A549 (cell line): ENCODE measurements around the gene MAGEE1. TPM values are rescaled to one million over a fixed set of nuclear protein-coding genes. Genes with fewer than 3 reads are reported as not detected.
A peak's percentile ranks its signal among the peaks of the same experiment; 100 is the strongest.

Source experiments
- ATAC-seq, 2 experiments: fragments of 200-7000 bp in 1 of 2; fragments of >200 bp in 1 of 2; cut with Nextera tagmentation in 1 of 2; cut with Tn5 transposase in 1 of 2; 3 replicates each; pipeline versions ENCODE4 v1.8.0 to v1.9.1; 2018 to 2020; ENCODE audit warnings: mild to moderate bottlenecking in 1 of 2, moderate library complexity in 1 of 2
- CTCF ChIA-PET: fragments of 300-600 bp; sonication (Branson Sonifier 250); formaldehyde crosslinking; extraction: SDS; loops from one replicate; lab custom pipeline; 2021; ENCODE audit warnings: antibody characterized with exemption, inconsistent platforms; lab: Yijun Ruan, JAX
- POLR2A ChIA-PET: fragments of 350-600 bp; formaldehyde crosslinking; extraction: SDS; loops from one replicate; lab custom pipeline; 2021; ENCODE audit warnings: antibody characterized with exemption, inconsistent platforms; lab: Yijun Ruan, JAX
- DNase-seq, 2 experiments: peaks; one replicate each; pipeline versions ENCODE4 v3.0.0 to v3.0.0-alpha.2; 2011 to 2016; ENCODE audit warnings: low read depth in 1 of 2, low spot score in 1 of 2
- FAIRE-seq: peaks from 2 replicates; lab custom pipeline; 2011; peaks lifted over from hg19 to GRCh38; lab: Jason Lieb, UNC
- H3K27ac ChIP-seq, 2 experiments: fragments of >200 bp; sonication (Bioruptor Twin); formaldehyde crosslinking; 3 replicates each; pipeline ENCODE4 v1.5.1; 2016 to 2017
- H3K4me1 ChIP-seq: fragments of >200 bp; sonication (Bioruptor Twin); formaldehyde crosslinking; 3 replicates; pipeline ENCODE4 v1.6.1; 2016
- H3K4me2 ChIP-seq: fragments of >200 bp; sonication (Bioruptor Twin); formaldehyde crosslinking; 3 replicates; pipeline ENCODE4 v1.6.1; 2016
- H3K4me3 ChIP-seq: fragments of >200 bp; sonication (Bioruptor Twin); formaldehyde crosslinking; 3 replicates; pipeline ENCODE4 v1.5.1; 2016
- H3K9me3 ChIP-seq: fragments of >200 bp; sonication (Bioruptor Twin); formaldehyde crosslinking; 3 replicates; pipeline ENCODE4 v1.6.1; 2016
- ATOH8 ChIP-seq: fragments of 250-450 bp; sonication (Bioruptor Pico); IDR thresholded peaks from 2 replicates; pipeline ENCODE4 v1.5.0; 2020; ENCODE audit warnings: low read depth, mild to moderate bottlenecking, moderate library complexity
- CBX8 ChIP-seq: fragments of 200-600 bp; sonication (generic); IDR thresholded peaks from 2 replicates; pipeline ENCODE4 v1.6.1; 2016
- CEBPB ChIP-seq, 2 experiments: fragments of >200 bp in 1 of 2; sonication (Bioruptor Twin) in 1 of 2; formaldehyde crosslinking in 1 of 2; IDR thresholded peaks; 2 replicates each; pipeline ENCODE4 v1.6.1; 2012 to 2016
- CHD4 ChIP-seq: fragments of 200-600 bp; sonication (generic); IDR thresholded peaks from 2 replicates; pipeline ENCODE4 v1.6.1; 2016; ENCODE audit warnings: antibody characterized with exemption, mild to moderate bottlenecking, borderline replicate concordance
- CTCF ChIP-seq: fragments of >200 bp; sonication (Bioruptor Twin); formaldehyde crosslinking; IDR thresholded peaks from 3 replicates; pipeline ENCODE4 v1.5.1; 2016
- E2F6 ChIP-seq: IDR thresholded peaks from 2 replicates; pipeline ENCODE4 v1.6.1; 2012; ENCODE audit warnings: low read depth, borderline replicate concordance
- ELK1 ChIP-seq: fragments of 150-350 bp; IDR thresholded peaks from 2 replicates; pipeline ENCODE4 v1.6.1; 2014; ENCODE audit warnings: low read depth, mild to moderate bottlenecking, low read length
- FOSB ChIP-seq: fragments of 250-450 bp; sonication (Bioruptor Pico); IDR thresholded peaks from 2 replicates; pipeline ENCODE4 v1.5.0; 2020; ENCODE audit warnings: mild to moderate bottlenecking, moderate library complexity
- HES2 ChIP-seq: fragments of >200 bp; sonication (Bioruptor Twin); formaldehyde crosslinking; IDR thresholded peaks from 2 replicates; pipeline ENCODE4 v1.6.1; 2016
- HEYL ChIP-seq: fragments of 250-450 bp; sonication (Bioruptor Pico); IDR thresholded peaks from 2 replicates; pipeline ENCODE4 v1.8.0; 2021; ENCODE audit warnings: mild to moderate bottlenecking, moderate library complexity
- HMGXB4 ChIP-seq: fragments of 250-450 bp; sonication (Bioruptor Pico); IDR thresholded peaks from 2 replicates; pipeline ENCODE4 v1.5.0; 2021; ENCODE audit warnings: mild to moderate bottlenecking, moderate library complexity, borderline replicate concordance
- JUN ChIP-seq, 2 experiments: fragments of >200 bp; sonication (Bioruptor Twin); formaldehyde crosslinking; IDR thresholded peaks; 2 replicates in 1 of 2; 3 replicates in 1 of 2; pipeline ENCODE4 v1.6.1; 2016 to 2017
- JUNB ChIP-seq: fragments of >200 bp; sonication (Bioruptor Twin); formaldehyde crosslinking; IDR thresholded peaks from 2 replicates; pipeline ENCODE4 v1.6.1; 2016
- MAFK ChIP-seq: fragments of 450-650 bp; IDR thresholded peaks from 2 replicates; pipeline ENCODE4 v1.6.1; 2014; ENCODE audit not compliant: partially characterized antibody
- MAZ ChIP-seq: fragments of 150-350 bp; IDR thresholded peaks from 2 replicates; pipeline ENCODE4 v1.6.1; 2014; ENCODE audit warnings: antibody characterized with exemption, low read depth, low read length, borderline replicate concordance
- NPAS2 ChIP-seq: fragments of 250-450 bp; sonication (Bioruptor Pico); IDR thresholded peaks from 2 replicates; pipeline ENCODE4 v1.8.0; 2022; ENCODE audit warnings: mild to moderate bottlenecking, moderate library complexity, borderline replicate concordance
- NR3C1 ChIP-seq: fragments of >200 bp; sonication (Bioruptor Twin); formaldehyde crosslinking; IDR thresholded peaks from 3 replicates; pipeline ENCODE4 v1.6.1; 2017
- PBX3 ChIP-seq: IDR thresholded peaks from 2 replicates; pipeline ENCODE4 v1.6.1; 2012
- PHF8 ChIP-seq: fragments of 200-600 bp; sonication (generic); IDR thresholded peaks from 2 replicates; pipeline ENCODE4 v1.6.1; 2016; ENCODE audit warnings: low read depth, mild to moderate bottlenecking, antibody characterized with exemption, moderate library complexity, borderline replicate concordance
- POLR2A ChIP-seq: IDR thresholded peaks from 2 replicates; pipeline ENCODE4 v1.6.1; 2012; ENCODE audit warnings: mild to moderate bottlenecking, low read length
- RFX5 ChIP-seq: fragments of 450-650 bp; IDR thresholded peaks from 2 replicates; pipeline ENCODE4 v1.7.1; 2014; ENCODE audit warnings: antibody characterized with exemption, mild to moderate bottlenecking, moderate library complexity
- ZNF302 ChIP-seq: fragments of 250-450 bp; sonication (Bioruptor Pico); IDR thresholded peaks from 2 replicates; pipeline ENCODE4 v1.9.0; 2021; ENCODE audit warnings: inconsistent platforms, mild to moderate bottlenecking, moderate library complexity
- WGBS: methylation state at CpG from one replicate; pipeline ENCODE4 v1.1.6; 2017; ENCODE audit errors: missing lambda C conversion rate; 5-methylcytosine and 5-hydroxymethylcytosine counted together
- polyA plus RNA-seq, 4 experiments: library from polyadenylated mRNA; depleted of rRNA in 3 of 4; stranded (reverse); fragments of >200 nt; fragmentation: RNase III in 1 of 4; extraction: RNeasy Plus Mini Kit Qiagen cat#74134 plus additional on column Dnase treatment in 1 of 4; gene quantifications; 2 replicates in 3 of 4; 3 replicates in 1 of 4; pipeline ENCODE4 v1.2.3, GENCODE V29; 2011 to 2017

MAGEE1 gene
- polyA plus RNA-seq, 2 of the 4 experiments (the other 2 are of a cell fraction), result 0.87 to 5.4 TPM

GRCh38 chrX:76407795-76408194 is 19.7 kb upstream of the MAGEE1 start (continued):
- TF ChIP-seq PBX3 (no peak), RFX5 (no peak)

GRCh38 chrX:76420237-76420636 is 7.3 kb upstream of the MAGEE1 start:
- Histone ChIP-seq H3K4me1 (no peaks in the 10 kb centered on the region), H3K4me3 (no peak overlapping the region), H3K9me3 (no peaks in the 10 kb centered on the region), H3K4me2 (no peak overlapping the region), H3K27ac (no peak overlapping the region)
- ATAC-seq (peak in 1 of 2 experiments; percentile 66; a peak in 4 of 6 replicates), DNase-seq (no peak), FAIRE-seq (no peak)
- POLR2A ChIA-PET, result no interaction called here
- CTCF ChIA-PET, result no interaction called here
- WGBS, result 5% methylated on average over 1 of the region's 1 CpG
- TF ChIP-seq CBX8 (no peak), CTCF (0 out of 3 replicates have a peak, but pooled peaks have one; percentile 10)

GRCh38 chrX:76428243-76429130 is 977 bp downstream of the MAGEE1 start:
- WGBS, result 100% methylated on average over 1 of the region's 60 CpGs
- Histone ChIP-seq H3K27ac (peak overlapping the region; percentile 61 to 85), H3K4me1 (no peaks in the 10 kb centered on the region), H3K4me3 (peak overlapping the region; percentile 75), H3K9me3 (no peaks in the 10 kb centered on the region), H3K4me2 (peak overlapping the region; percentile 91)
- peak in 1 of 2 experiments; percentile 66; a peak in 5 of 6 replicates for ATAC-seq
- DNase-seq, result no peak
- ChIA-PET CTCF (no interaction called here), POLR2A (no interaction called here)
- FAIRE-seq, result no peak
- TF ChIP-seq MAFK (no peak), CEBPB (IDR thresholded peaks at IDR 0.05) (no peak), NR3C1 (no peak), JUN (IDR thresholded peaks at IDR 0.05) (no peak), JUNB (no peak), HMGXB4 (CRISPR knock-in tag) (no peak), HEYL (CRISPR knock-in tag) (no peak), FOSB (CRISPR knock-in tag) (no peak)

GRCh38 chrX:76433219-76433618 is 5.7 kb downstream of the MAGEE1 start:
- TF ChIP-seq ZNF302 (CRISPR knock-in tag) (no peak), NPAS2 (CRISPR knock-in tag) (no peak), MAZ (no peak), POLR2A (no peak), CHD4 (no peak), E2F6 (no peak), JUN (IDR thresholded peaks at IDR 0.05) (no peak), JUNB (no peak), HES2 (no peak), PHF8 (no peak), ATOH8 (no peak), ELK1 (no peak)
- POLR2A ChIA-PET, result no interaction called here
- ATAC-seq (no peak), FAIRE-seq (peak; percentile 56), DNase-seq (no peak)
- Histone ChIP-seq H3K9me3 (no peaks in the 10 kb centered on the region), H3K27ac (no peak overlapping the region), H3K4me1 (no peaks in the 10 kb centered on the region), H3K4me3 (no peak overlapping the region), H3K4me2 (no peak overlapping the region)
- CTCF ChIA-PET, result no interaction called here
- WGBS, result 0% methylated on average over 1 of the region's 1 CpG
